Measurements from ENCODE around the gene OTOP3.

The OTOP3 gene

GRCh38 chr17:74935585-74936469, at the start of gene OTOP3:
Gene OTOP3 (plus strand): TSS chr17:74935898. CDS start chr17:74935922, 24 bp downstream.
- no peak for DNase-seq (ENCODE audit: low read depth)
- H3K4me3 ChIP-seq (ENCODE audit: low read depth, low read length): no peak within 1 kb of the TSS
- no peak for TF ChIP-seq CTCF (IDR thresholded peaks at IDR 0.05; ENCODE audit: control insufficient read depth, extremely low read depth, insufficient read depth)

GRCh38 chr17:74888469-74888868, 47.2 kb upstream of the OTOP3 start:
- no peak overlapping the region for H3K4me3 ChIP-seq (ENCODE audit: low read depth, low read length)
- TF ChIP-seq CTCF (IDR thresholded peaks at IDR 0.05; ENCODE audit: control insufficient read depth, extremely low read depth, insufficient read depth): no peak
- DNase-seq (ENCODE audit: low read depth): no peak

- DNase-seq (ENCODE audit: low read depth): no peak
- H3K4me3 ChIP-seq (ENCODE audit: low read depth, low read length): no peak overlapping the region
- no peak for TF ChIP-seq CTCF (IDR thresholded peaks at IDR 0.05; ENCODE audit: control insufficient read depth, extremely low read depth, insufficient read depth)
Measured at GRCh38 chr17:74890554-74890953, 45.1 kb upstream of the OTOP3 start.

GRCh38 chr17:74892013-74892841, 43.5 kb upstream of the OTOP3 start:
- DNase-seq (ENCODE audit: low read depth): no peak
- TF ChIP-seq CTCF (IDR thresholded peaks at IDR 0.05; ENCODE audit: control insufficient read depth, extremely low read depth, insufficient read depth): no peak
- H3K4me3 ChIP-seq (ENCODE audit: low read depth, low read length): no peak overlapping the region

GRCh38 chr17:74892974-74893911, 42.5 kb upstream of the OTOP3 start, which contains the start of gene FADS6:
Gene FADS6 (minus strand): TSS chr17:74893633. CDS start chr17:74893595, 38 bp downstream.
- H3K4me3 ChIP-seq (ENCODE audit: low read depth, low read length): no peak within 1 kb of the TSS
- no peak for TF ChIP-seq CTCF (IDR thresholded peaks at IDR 0.05; ENCODE audit: control insufficient read depth, extremely low read depth, insufficient read depth)
- DNase-seq (ENCODE audit: low read depth): no peak
